IPS DF 6.9 (cell line): ENCODE data around the gene RNF225.

Experiments
- DNase-seq: peaks from one replicate; pipeline ENCODE4 v3.0.0-alpha.2; 2013; ENCODE audit warnings: low read depth, low spot score
- H3K27ac ChIP-seq: one replicate; pipeline ENCODE4 v1.5.1; 2013; ENCODE audit warnings: low read length, control low read depth
- H3K27me3 ChIP-seq: 2 replicates; pipeline ENCODE4 v1.6.1; 2013; ENCODE audit warnings: mild to moderate bottlenecking, low read length; ENCODE audit not compliant: control insufficient read depth, insufficient read depth
- H3K36me3 ChIP-seq: 2 replicates; pipeline ENCODE4 v1.6.1; 2013; ENCODE audit warnings: low read length; ENCODE audit not compliant: control insufficient read depth, insufficient read depth
- H3K4me1 ChIP-seq: 2 replicates; pipeline ENCODE4 v1.6.1; 2013; ENCODE audit warnings: low read length; ENCODE audit not compliant: control insufficient read depth, insufficient read depth
- H3K4me3 ChIP-seq: 2 replicates; pipeline ENCODE4 v1.5.1; 2013; ENCODE audit warnings: mild to moderate bottlenecking, low read length
- H3K9me3 ChIP-seq: 2 replicates; pipeline ENCODE4 v1.6.1; 2013; ENCODE audit warnings: low read length, inconsistent platforms; ENCODE audit not compliant: control insufficient read depth, insufficient read depth
- WGBS: extraction: QIAGEN DNeasy Blood & Tissue Kit; methylation state at CpG from one replicate; pipeline ENCODE4 v1.1.7; 2013; ENCODE audit warnings: mixed read lengths, missing lambda C conversion rate; ENCODE audit not compliant: insufficient read length, insufficient coverage; 5-methylcytosine and 5-hydroxymethylcytosine counted together

RNF225 gene

DNA sequence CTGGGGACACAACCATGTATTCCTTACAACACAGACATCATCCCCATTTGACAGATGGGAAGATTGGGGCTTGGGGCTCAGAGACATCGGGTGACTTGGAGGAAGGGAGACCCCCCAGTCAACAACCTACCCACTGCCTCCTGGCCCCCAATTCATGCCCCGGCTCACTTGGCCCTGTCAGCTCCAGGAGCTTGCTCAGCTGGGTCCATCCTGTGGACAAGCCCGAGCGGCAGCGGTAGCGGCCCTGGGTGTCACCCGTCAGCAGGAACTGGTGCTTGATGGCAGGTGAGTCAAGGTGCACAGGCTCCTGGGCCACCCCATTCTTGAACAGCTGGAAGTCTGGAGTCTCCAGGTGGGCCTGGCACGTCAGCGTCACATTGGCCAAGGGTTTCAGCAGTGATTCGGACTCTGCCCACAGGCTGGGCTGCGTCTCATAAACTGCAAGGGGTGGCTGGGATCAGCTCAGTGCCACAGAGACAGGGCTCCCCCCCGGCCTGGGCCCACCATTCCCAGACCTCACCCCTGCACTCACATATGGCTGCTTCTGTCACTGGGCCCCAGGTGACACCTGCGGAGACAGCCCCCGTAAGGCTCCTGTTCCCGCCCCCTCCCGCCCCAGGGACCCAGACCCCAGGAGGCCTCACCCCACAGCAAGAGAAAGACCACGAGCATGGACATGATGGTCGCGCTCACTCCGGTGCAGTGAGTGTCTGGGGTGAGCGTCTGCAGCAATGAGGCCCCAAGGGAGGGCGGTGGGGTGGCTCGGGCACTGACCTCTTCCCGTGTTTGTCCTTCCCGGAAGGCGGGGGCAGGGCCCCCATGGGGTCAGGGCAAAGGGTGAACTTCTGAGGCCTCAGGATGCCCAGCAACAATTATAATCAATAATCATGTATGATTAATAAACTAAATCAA, 42.4 kb upstream of the RNF225 start, which contains the start of gene A1BG:
A1BG (minus strand) TSS at position 733 of the 912 bp plus-strand sequence; CDS start at position 678, 55 bp downstream.
- WGBS: no CpG with 5 or more reads among the region's 26 CpGs
- DNase-seq: no peak
- Histone ChIP-seq H3K36me3 (peaks cover 5% of the 10 kb centered on the region; the same call in 1 of the 2 replicates), H3K9me3 (no peaks in the 10 kb centered on the region), H3K27me3 (no peaks in the 10 kb centered on the region), H3K4me1 (peaks cover 1% of the 10 kb centered on the region; the same call in 1 of the 2 replicates), H3K27ac (no peak within 1 kb of the TSS), H3K4me3 (no peak within 1 kb of the TSS)

DNA sequence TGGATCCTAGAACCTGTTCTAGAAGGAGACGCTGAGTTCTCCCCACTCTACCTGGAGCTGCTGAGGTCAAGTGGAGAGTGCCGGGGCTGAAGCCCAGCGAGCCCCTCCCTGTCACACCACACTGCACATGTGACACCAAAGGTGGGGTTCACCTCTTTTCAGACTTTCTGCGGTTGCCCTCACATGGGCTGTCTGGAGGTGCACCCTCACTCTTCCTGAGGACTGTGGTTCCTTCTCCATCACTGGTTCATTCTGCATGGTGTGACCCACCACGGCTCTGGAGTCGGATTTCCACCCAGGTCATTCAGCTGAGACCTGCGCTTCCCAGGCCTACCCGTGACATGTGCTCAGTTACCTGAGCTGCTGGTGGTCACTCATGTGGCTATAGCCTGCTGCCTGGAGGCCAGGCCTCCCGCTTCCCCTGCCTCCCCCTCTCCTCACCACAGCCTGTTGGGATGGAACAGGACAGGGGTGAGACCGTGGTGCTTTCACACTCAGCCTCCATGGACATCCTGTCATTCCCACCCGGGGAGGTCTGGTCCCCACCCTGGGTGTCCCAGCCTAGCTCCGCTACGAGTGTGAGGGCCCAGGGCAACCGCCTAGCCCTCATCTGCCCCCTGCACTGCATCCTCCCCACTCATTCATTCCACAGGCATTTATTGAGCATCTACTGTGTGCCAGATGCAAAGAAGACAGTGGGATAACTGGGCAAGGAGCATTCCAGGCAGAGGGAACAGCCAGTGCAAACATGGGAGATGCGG, 41.6 kb upstream of the RNF225 start:
- Histone ChIP-seq H3K27me3 (no peaks in the 10 kb centered on the region), H3K9me3 (no peaks in the 10 kb centered on the region), H3K4me1 (peaks cover 2% of the 10 kb centered on the region; the same call in 1 of the 2 replicates), H3K4me3 (no peak overlapping the region), H3K27ac (no peak overlapping the region), H3K36me3 (peaks cover 5% of the 10 kb centered on the region; the same call in 1 of the 2 replicates)
- no peak for DNase-seq
- no CpG with 5 or more reads among the region's 15 CpGs for WGBS

DNA sequence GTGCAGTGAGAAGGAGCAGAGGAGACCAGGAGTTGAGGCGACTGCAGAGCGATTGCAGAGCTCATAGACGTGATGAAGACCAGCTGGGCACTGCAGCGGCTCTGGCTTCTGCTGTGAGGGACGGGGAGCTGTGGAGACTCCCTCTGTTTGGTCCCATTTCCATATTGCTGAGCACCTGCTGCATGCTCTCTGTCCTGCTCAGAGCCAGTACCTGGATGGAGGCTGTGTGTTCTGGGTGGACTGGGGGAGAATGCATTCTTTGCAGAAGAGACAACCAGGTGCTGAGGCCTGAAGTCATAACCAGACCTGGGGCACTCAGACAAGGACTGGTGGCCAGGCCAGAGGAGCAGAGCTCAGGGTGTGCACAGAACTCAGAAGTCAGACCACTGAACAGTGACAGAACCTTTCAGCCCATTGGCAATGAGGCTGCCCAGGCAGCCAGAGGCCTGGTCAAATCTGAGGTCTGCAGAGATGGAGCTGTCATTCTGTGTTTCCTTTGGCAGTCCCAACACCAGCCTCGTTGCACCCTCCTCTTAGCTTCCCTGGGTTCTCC, 40.9 kb upstream of the RNF225 start:
- Histone ChIP-seq H3K4me3 (no peak overlapping the region), H3K36me3 (peaks cover 5% of the 10 kb centered on the region; the same call in 1 of the 2 replicates), H3K27me3 (no peaks in the 10 kb centered on the region), H3K4me1 (peaks cover 2% of the 10 kb centered on the region; the same call in 1 of the 2 replicates), H3K9me3 (no peaks in the 10 kb centered on the region), H3K27ac (no peak overlapping the region)
- WGBS: no CpG with 5 or more reads among the region's 6 CpGs
- DNase-seq: no peak

DNA sequence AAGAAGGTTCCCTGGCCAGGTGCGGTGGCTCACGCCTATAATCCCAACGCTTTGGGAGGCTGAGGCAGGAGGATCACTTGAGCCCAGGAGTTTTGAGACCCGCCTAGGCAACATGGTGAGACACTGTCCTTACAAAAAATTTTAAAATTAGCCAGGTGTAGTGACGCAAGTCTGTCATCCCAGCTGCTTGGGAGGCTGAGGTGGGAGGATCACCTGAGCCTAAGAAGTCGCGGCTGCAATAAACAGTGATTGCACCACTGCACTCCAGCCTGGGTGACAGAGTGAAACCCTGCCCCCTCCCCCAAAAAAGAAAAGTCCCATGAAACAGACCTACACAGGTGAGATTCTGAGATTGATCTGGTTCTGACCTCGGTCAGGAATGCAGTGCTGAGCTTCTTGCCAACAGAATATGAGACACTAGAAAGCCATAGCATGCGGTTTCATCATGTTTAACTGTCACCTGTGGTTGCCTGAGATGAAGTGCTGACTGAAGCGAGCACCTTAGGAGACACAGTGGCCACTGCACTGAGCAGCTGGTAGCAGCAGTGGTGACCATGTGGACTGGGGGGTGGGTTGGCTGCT, 40.1 kb upstream of the RNF225 start:
- no CpG with 5 or more reads among the region's 10 CpGs for WGBS
- peaks cover 5% of the 10 kb centered on the region; the same call in 1 of the 2 replicates for H3K36me3 ChIP-seq
- H3K4me1 ChIP-seq: peaks cover 2% of the 10 kb centered on the region; the same call in 1 of the 2 replicates
- no peak overlapping the region for H3K4me3 ChIP-seq
- H3K9me3 ChIP-seq: no peaks in the 10 kb centered on the region
- no peaks in the 10 kb centered on the region for H3K27me3 ChIP-seq
- DNase-seq: no peak
- no peak overlapping the region for H3K27ac ChIP-seq

DNA sequence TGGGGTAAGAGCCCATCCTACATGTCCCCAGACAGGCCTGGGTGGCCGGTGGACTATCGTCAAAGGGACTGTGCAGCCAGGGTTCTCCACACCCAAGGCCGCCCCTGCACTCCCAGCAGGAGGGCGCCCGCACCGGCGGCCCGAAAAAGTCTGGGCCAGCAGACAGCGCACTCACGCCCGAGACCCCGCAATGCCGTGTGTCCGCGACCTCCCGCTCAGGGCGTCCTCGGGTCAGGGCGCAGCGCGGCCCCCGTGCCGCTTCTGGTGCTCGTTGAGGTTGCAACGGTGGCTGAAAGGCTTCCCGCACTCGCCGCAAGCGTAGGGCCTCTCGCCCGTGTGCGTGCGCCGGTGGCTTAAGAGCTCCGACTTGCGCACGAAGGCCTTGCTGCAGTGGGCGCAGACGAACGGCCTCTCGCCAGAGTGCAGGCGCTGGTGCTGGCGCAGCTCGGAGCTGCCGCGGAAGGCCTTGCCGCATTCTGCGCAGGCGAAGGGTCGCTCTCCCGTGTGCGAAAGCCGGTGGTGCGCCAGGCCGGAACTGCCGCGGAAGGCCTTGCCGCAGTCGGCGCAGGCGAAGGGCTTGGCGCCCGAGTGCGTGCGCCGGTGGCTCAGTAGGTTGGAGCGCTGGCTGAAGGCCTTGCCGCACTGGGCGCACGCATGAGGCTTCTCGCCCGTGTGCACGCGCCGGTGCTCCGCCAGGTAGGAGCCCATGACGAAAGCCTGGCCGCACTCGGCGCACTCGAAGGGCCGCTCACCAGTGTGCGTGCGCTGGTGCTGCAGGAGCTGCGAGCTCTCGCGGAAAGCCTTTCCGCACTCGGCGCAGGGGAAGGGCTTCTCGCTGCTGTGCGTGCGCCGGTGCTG, 39.3 kb upstream of the RNF225 start:
- H3K27me3 ChIP-seq: no peaks in the 10 kb centered on the region
- no peak for DNase-seq
- no peaks in the 10 kb centered on the region for H3K9me3 ChIP-seq
- no CpG with 5 or more reads among the region's 94 CpGs for WGBS
- H3K27ac ChIP-seq: no peak overlapping the region
- no peak overlapping the region for H3K4me3 ChIP-seq
- H3K4me1 ChIP-seq: peaks cover 2% of the 10 kb centered on the region; the same call in 1 of the 2 replicates
- H3K36me3 ChIP-seq: peaks cover 5% of the 10 kb centered on the region; the same call in 1 of the 2 replicates

DNA sequence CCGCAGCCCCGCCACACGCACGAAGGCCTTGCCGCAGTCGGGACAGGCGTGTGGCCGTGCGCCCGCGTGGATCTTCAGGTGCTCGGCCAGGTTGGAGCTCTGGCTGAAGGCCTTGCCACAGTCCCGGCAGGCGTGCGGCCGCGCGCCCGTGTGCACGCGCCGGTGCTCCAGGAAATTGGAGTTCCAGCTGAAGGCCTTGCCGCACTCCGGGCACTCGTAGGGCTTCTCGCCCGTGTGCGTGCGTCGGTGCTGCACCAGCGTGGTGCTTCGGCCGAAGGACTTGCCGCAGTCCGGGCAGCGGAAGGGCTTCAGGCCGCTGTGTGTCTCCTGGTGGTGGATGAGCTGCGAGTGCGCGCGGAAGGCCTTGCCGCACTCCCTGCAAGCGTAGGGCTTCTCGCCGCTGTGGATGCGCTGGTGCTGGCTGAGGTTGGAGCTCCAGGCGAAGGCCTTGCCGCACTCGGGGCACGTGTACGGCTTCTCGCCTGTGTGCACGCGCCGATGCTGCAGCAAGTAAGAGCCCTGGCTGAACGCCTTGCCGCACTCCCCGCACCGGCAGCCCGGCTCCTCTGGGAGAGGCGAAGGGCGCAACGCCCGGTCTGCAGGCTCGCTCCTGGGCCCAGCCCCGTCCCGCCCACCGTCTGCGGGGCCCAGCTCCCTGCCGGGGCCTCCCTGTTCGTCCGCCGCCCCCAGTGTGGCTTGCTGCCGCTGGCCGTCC, 38.5 kb upstream of the RNF225 start:
- Histone ChIP-seq H3K36me3 (peaks cover 5% of the 10 kb centered on the region; the same call in 1 of the 2 replicates), H3K27ac (no peak overlapping the region), H3K4me3 (no peak overlapping the region), H3K27me3 (no peaks in the 10 kb centered on the region), H3K9me3 (no peaks in the 10 kb centered on the region), H3K4me1 (peaks cover 2% of the 10 kb centered on the region; the same call in 1 of the 2 replicates)
- no peak for DNase-seq
- WGBS: no CpG with 5 or more reads among the region's 75 CpGs

DNA sequence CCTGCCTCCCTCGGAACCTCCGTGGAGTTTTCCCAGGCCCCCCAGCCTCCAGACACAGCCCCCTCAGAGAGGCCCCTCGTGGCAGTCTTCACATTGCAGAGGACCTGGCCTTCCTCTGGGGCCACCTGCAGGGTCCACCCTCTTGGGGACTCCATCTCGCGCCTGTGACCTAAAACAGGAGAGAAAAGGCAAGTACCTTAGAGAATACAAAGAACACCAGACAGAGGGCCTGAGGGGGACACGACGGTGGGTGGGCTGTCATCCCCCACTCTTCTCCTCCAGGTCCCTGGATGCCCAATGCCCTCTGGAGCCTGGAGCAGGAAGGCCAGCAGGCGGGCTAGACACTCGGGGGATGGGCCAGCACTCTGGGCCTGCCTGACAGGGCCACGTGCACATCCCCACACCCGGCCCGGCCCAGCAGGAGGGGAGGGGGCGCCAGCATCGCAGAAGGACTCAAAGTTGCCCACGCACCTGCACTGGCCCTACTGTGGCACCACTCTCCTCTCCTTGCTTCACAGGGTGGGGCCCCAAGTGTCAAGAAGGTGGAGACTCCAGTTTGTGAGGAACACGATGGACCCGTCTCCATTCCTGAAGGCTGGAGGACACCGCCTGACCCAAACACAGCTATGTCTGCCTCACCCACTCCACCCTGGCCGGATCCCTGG, 37.8 kb upstream of the RNF225 start:
- Histone ChIP-seq H3K36me3 (peaks cover 5% of the 10 kb centered on the region; the same call in 1 of the 2 replicates), H3K4me1 (peaks cover 2% of the 10 kb centered on the region; the same call in 1 of the 2 replicates), H3K9me3 (no peaks in the 10 kb centered on the region), H3K27me3 (no peaks in the 10 kb centered on the region), H3K27ac (no peak overlapping the region), H3K4me3 (no peak overlapping the region)
- WGBS: no CpG with 5 or more reads among the region's 19 CpGs
- DNase-seq: no peak

DNA sequence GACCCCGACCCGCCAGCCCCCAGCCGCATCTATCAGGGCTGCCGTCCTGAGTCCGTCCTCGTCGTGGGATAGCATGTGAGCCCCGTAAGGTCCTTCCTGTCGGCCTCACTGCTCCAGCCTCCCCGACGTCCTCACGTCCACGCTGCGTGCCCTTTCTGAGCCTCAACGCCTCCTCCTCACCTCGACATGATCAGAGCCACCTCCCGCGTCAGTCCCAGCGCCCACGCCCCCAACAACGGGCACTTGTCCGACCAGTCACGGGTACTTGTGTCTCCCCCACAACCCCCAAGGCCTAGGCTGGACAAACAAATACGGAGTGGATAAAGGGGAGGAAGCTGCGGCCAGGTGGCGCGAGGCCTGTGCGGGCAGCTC, 33.6 kb upstream of the RNF225 start:
- Histone ChIP-seq H3K27me3 (no peaks in the 10 kb centered on the region), H3K4me3 (peak overlapping the region; percentile 66), H3K4me1 (peaks cover 2% of the 10 kb centered on the region; the same call in 1 of the 2 replicates), H3K27ac (no peak overlapping the region), H3K9me3 (no peaks in the 10 kb centered on the region), H3K36me3 (peaks cover under 1% of the 10 kb centered on the region; the same call in 1 of the 2 replicates)
- DNase-seq: no peak
- WGBS: no CpG with 5 or more reads among the region's 28 CpGs
